NCI-H1092 (cell line): ENCODE data around the gene RBMS1.

ENCODE experiments used
- DNase-seq: peaks from one replicate; lab custom pipeline; 2025; lab: John Stamatoyannopoulos, UW

RBMS1 gene

DNA sequence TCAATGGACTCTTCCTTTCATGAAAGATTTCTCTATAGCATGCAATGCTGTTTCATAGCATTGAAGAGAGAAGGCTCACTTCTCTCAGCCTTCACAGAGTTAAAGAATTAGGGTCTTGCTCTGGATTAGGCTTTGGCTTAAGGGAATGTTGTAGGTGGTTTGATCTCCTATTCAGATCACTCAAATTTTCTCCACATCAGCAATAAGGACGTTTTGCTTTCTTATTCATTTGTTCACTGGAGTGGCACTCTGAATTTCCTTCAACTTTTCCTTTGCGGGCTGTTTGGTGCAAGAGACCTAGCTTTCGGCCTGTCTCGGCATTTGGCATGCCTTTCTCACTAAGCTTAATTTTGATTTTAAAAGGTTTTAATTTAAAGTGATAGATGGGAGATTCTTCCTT, 131.6 kb downstream of the RBMS1 start:
- no peak for DNase-seq

DNA sequence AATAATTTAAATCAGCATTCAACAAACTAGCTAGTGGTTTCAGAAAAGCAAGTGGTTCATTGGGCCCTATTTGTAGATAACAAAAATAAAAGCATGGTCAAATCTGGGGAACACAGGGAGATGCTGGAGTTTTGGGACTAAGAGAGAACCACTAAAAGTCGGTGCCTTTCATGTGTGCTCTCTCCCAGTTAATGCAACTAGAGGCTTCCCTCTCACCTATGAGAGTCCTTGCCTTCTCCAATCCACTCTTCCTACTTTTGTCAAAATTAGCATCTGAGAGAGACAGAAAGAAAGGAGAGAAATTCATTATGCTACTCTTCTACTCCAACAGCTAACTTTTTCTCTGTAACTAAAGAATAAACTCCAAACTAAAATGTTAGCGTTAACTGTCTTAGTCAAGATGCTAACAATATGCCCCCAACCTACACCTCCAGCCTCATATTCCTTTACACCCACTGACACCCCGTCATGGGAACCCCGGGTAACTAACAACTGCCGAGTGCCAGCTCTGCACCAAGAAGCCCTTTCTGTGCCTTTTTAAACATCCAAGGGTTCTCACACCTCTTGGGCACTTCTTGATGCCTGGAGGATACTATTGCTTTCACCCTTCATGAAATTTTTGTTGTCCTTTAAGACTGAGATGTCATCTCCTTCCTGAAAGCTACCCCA, 133.4 kb downstream of the RBMS1 start:
- no peak for DNase-seq

DNA sequence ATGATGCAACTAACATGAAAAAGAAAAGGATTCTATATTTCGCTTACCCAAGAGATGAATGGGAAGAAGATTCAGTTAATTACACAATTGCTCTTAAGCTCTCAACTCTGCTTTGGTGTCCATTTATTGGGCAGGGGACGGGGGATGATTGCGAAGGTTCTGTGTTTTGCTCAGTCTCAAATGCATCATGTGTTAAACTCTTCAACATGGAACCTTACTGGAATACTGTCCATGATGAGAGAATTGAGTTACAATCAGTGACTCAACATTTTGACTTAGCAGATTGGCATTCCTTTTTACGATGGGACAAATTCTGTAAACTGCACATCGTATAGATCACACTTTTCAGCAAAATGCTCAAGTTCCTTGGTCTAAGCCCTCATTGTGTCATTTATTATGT, 135.6 kb downstream of the RBMS1 start:
- DNase-seq: no peak

GRCh38 chr2:160356485-160356884, 137.1 kb downstream of the RBMS1 start:
- no peak for DNase-seq

GRCh38 chr2:160355080-160355479, 138.5 kb downstream of the RBMS1 start:
- no peak for DNase-seq

DNA sequence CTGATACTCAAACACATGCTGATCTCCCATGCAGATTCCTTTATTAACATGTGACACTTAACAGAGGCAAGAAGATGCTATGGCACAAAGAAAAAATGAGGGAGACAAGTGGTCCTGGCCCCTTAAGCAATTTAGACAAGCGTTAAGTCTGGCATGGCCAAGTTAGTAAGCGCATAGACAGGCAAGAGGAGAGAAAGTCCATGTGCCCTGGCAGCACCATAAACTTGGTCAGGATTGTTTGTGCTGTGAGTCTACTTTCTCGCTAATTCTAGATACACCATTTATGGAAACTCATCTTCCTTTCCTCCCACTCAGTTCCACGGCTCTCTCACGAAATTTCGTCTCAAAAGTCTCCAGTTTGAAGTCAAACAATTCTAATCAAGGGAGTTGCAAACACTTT, 138.9 kb downstream of the RBMS1 start:
- no peak for DNase-seq

DNA sequence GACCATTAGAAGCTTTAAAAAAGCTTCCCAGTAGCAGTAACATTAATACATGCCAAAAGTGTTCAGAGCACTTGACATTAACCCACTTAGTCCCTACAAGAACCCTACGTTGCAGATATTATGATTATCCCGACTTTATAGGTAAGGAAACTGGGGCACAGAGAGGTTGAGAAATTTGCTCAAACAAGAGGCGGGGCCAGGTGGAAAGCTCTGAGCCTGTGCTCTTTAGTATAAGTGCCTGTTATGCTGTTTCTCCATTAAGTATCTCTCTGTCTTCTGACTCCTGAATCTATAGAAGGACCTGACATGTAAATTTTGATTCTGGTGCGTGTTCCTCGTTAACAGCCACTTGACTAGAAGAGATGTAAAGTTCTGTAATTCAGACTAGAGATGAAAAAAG, 139.8 kb downstream of the RBMS1 start:
- DNase-seq: no peak

- no peak for DNase-seq
Observed at GRCh38 chr2:160353166-160353565, 140.4 kb downstream of the RBMS1 start.

GRCh38 chr2:160352500-160352899, 141.1 kb downstream of the RBMS1 start:
- no peak for DNase-seq

- no peak for DNase-seq
Observed at GRCh38 chr2:160351956-160352355, 141.7 kb downstream of the RBMS1 start.

DNA sequence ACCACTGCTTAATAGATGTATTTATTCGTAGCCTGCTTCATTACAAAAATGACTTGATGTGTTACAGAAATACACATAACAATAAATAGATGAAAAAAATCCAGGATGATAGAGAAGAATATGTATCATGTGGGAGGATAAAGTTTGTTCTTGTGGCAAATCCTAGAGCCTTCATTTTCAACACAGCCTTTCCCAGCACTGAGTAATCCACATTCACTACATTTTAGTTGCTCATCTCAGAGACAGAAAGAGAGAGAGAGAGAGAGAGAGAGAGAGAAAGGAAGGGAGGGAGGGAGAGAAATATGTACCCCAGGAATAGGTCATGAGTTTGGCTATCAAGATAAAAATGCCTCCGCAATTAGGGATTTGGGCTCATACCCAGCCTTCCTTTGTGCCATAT, 144.3 kb downstream of the RBMS1 start:
- no peak for DNase-seq

DNA sequence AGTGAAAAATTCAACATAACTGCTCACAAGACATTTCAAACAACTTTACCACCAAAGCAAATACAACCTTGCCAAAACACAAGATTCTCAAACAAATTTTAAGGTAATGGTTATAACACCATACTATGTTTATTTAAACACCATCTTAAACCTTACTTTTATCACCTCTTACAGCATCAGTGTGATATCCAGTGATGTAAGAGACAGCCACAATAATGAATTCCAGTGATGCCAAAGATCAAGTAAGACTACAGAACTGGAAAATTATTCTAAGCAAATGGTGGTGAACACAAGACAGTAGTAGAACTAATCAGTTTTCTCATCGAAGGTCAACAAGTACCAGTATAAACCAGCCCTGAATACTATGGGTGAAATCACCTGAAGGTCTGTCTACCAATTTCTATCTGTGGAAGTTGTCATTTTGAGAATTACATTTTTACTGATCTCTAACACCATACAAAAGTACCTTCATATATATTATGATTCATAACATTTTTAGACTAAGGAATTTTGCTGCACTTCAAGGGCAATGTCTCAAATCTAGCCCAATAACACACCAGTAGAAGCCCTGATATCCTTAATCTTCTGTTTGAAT, 146.2 kb downstream of the RBMS1 start:
- DNase-seq: no peak

GRCh38 chr2:160345071-160345764, 148.4 kb downstream of the RBMS1 start:
- no peak for DNase-seq

DNA sequence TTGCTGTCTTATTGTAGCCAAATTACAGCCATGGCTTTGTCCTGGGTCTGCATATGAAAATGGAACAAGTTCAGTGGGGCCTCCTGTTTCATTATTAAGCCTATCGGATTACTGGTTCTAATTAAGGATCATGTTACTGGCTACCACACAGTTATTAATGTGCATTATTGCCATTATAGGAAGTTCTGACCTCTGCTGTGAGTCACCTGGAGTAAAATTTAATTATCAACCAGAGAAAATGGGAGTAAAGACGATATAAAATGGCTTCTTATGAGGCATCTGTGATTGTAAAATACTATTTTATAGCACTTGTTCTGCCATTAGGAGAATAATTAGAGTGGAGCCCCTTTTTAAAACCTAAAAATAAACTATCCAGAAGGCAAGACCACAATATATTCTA, 150.2 kb downstream of the RBMS1 start:
- DNase-seq: no peak

GRCh38 chr2:160339726-160340125, 153.9 kb downstream of the RBMS1 start:
- no peak for DNase-seq

- DNase-seq: no peak
Observed at GRCh38 chr2:160338901-160339685, 154.5 kb downstream of the RBMS1 start.

- no peak for DNase-seq
Observed at GRCh38 chr2:160337728-160338127, 155.9 kb downstream of the RBMS1 start.

DNA sequence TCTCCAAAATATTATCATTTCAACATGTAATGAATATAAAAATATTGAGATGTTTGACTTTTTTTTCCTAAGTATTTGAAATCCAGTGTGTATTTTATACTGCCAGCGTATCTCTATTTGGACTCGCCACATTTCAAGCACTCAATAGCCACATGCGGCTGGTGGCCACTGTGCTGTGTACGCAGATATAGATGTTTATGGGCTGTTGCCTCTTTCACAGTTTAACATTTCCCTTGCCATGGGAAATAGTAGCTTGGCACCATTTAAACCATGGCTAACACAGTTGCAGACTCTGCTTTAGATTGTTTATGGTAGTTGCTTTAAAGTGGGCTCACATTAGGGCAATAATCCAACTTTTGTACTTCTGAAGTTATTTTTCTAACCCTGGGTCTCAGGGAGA, 157.0 kb downstream of the RBMS1 start:
- DNase-seq: no peak

DNA sequence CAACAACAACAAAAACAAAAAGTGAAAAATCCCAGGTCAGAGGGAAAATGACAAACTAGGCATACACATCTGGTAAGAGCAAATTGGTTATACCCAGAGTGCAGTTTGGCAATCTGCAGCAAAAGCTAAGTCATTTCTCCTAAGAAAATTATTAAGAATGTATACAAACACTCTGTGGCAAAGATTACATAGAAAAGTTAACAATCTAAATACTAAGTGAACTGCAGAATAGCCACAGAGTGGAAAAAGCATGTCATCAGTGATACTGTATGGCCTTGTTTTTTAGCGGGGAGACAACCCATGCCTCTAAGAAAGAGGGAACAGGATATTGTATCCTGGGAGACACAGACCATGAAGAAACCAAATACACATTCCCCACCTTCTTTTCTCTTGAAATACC, 157.5 kb downstream of the RBMS1 start:
- no peak for DNase-seq

DNA sequence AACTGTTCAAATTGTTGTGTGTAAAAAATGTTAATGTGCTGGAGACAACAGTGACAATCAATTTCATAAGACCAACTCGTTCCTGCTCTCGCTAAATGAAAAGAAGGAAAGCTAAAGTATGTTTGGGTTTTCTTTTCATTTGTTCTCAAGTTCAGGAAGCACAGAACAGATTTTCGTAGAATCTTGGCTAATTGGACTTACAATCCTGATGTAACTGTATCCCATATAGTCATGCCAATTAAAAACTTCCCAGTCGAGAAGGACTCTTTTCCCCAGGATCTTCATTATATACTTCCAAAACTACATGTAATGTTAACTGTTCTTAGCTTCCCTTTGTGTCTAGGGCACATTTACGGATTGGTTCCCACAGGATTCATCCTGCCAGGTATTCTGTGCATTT, 158.2 kb downstream of the RBMS1 start:
- DNase-seq: no peak

GRCh38 chr2:160334028-160334741, 159.4 kb downstream of the RBMS1 start:
- DNase-seq: no peak
